Activated T-helper 17 cell treated with anti-CD3 and anti-CD28 coated beads, Interleukin-2, amount 50 U/mL, for 72 hours (primary cell): ENCODE measurements around the gene CCT7. TPM values are rescaled to one million over a fixed set of nuclear protein-coding genes. Genes with fewer than 3 reads are reported as not detected.

ENCODE experiments used
- ATAC-seq: fragments of 150-1000 bp; cut with Tn5 transposase; replicated peaks from 2 replicates; pipeline ENCODE4 v1.10.0; 2021; ENCODE audit warnings: mild to moderate bottlenecking, moderate library complexity
- H3K27ac Mint-ChIP-seq: one replicate; pipeline ENCODE4 v1.8.0; 2022; ENCODE audit warnings: mixed read lengths
- H3K27me3 Mint-ChIP-seq: one replicate; pipeline ENCODE4 v1.8.0; 2022; ENCODE audit warnings: mixed read lengths
- H3K36me3 Mint-ChIP-seq: one replicate; pipeline ENCODE4 v1.8.0; 2022; ENCODE audit warnings: low read depth, mild to moderate bottlenecking, mixed read lengths
- H3K4me1 Mint-ChIP-seq: one replicate; pipeline ENCODE4 v1.8.0; 2022; ENCODE audit warnings: mixed read lengths
- H3K4me3 Mint-ChIP-seq: one replicate; pipeline ENCODE4 v1.8.0; 2022; ENCODE audit warnings: mild to moderate bottlenecking, mixed read lengths
- H3K9me3 Mint-ChIP-seq: one replicate; pipeline ENCODE4 v1.8.0; 2022; ENCODE audit warnings: mixed read lengths
- total RNA-seq, 2 donors: library from RNA; stranded (reverse); gene quantifications; one replicate each; pipeline ENCODE4 v1.2.3, GENCODE V29; 2022

The CCT7 gene
- total RNA-seq, 2 donors from 2014 or later = 317 to 592 TPM

DNA sequence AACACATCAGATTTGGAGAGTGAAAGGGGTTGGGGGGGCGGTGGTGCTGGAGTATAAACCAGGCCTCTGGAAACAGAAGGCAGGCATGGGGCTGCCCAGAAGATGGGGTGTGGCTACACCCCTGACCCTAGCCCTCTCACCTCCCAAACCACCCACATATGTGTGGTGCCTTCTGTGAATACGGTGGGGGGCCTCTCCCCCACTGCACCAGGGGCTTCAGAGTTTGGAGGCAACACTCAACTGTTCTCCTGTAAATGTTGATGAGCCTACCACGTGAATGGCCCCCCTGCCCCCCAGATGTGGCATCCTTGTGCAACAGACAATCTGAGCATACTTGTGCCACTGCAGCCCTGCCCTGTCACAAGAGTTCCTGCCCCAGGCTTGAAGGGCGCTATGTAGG lies 30.7 kb downstream of the CCT7 start:
- no peaks in the 10 kb centered on the region for H3K27me3 Mint-ChIP-seq
- no peaks in the 10 kb centered on the region for H3K9me3 Mint-ChIP-seq
- no peak overlapping the region for H3K4me3 Mint-ChIP-seq
- H3K27ac Mint-ChIP-seq = no peak overlapping the region
- peaks cover 35% of the 10 kb centered on the region for H3K36me3 Mint-ChIP-seq
- peaks cover 17% of the 10 kb centered on the region for H3K4me1 Mint-ChIP-seq
- ATAC-seq = no peak

GRCh38 chr2:73265298-73266060 lies 31.4 kb downstream of the CCT7 start:
- peaks cover 21% of the 10 kb centered on the region for H3K4me1 Mint-ChIP-seq
- H3K4me3 Mint-ChIP-seq = no peak overlapping the region
- H3K9me3 Mint-ChIP-seq = no peaks in the 10 kb centered on the region
- H3K27ac Mint-ChIP-seq = no peak overlapping the region
- peaks cover 33% of the 10 kb centered on the region for H3K36me3 Mint-ChIP-seq
- H3K27me3 Mint-ChIP-seq = no peaks in the 10 kb centered on the region
- no peak for ATAC-seq

DNA sequence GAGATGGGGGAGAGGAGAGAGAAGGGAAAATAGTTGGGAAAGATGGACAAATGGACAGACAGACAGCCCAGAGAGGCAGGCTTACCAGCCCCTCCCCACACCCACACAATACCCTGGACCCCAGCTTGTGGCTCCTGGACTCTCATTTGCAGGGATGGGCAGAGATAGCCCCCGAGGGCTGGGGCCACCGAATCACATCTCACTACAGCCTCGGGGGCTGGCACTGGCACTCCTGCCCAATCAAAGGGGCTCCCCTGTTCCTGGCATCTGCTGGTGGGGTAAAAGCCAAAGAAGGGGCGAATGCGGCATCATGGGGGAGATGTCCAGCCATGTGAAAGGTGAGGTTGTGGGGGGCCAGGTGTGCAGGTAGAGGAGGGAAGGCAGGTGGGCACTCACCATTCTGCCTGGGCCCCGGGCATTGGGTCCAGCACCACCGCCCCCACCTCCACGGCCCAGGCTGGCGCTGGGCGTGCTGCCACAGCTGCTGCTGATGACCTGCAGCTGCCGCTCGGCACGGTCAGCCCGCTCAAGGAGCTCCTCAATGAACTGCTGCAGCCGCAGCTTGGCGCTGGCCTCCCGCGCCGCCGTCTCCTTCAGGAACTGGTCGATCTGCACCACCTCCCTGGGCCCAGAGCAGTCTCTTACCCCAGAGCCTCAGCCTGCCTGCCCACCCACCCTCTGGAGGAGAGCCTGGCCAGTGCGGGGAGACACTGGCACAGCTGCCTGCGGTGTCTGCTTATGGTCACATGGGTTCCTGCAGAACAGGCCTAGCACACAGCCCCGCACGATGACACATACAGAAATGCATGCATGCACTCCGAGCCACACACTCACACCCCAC lies 32.2 kb downstream of the CCT7 start:
- no peak overlapping the region for H3K27ac Mint-ChIP-seq
- no peaks in the 10 kb centered on the region for H3K27me3 Mint-ChIP-seq
- peaks cover 21% of the 10 kb centered on the region for H3K4me1 Mint-ChIP-seq
- peaks cover 33% of the 10 kb centered on the region for H3K36me3 Mint-ChIP-seq
- H3K4me3 Mint-ChIP-seq = no peak overlapping the region
- no peaks in the 10 kb centered on the region for H3K9me3 Mint-ChIP-seq
- no peak for ATAC-seq

DNA sequence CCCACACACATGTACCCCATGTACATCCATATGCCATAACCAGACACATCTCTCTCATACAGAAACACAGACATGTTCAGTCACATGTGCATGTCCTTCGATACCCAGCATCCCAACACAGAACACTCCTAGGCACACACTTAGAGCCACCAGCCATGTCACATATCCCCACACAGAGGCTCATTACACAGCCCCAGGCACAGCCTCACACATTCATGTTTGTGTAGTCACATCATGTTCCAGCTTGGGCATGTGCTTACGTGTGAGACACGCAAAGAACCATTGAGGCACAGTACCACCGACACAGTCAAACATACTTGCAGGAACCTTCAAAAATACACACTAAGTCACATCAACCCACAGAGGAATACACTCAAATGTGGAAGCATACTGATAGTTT lies 32.9 kb downstream of the CCT7 start:
- no peak overlapping the region for H3K4me3 Mint-ChIP-seq
- H3K9me3 Mint-ChIP-seq = no peaks in the 10 kb centered on the region
- H3K4me1 Mint-ChIP-seq = peaks cover 21% of the 10 kb centered on the region
- H3K27ac Mint-ChIP-seq = no peak overlapping the region
- H3K36me3 Mint-ChIP-seq = peaks cover 27% of the 10 kb centered on the region
- H3K27me3 Mint-ChIP-seq = no peaks in the 10 kb centered on the region
- ATAC-seq = no peak

DNA sequence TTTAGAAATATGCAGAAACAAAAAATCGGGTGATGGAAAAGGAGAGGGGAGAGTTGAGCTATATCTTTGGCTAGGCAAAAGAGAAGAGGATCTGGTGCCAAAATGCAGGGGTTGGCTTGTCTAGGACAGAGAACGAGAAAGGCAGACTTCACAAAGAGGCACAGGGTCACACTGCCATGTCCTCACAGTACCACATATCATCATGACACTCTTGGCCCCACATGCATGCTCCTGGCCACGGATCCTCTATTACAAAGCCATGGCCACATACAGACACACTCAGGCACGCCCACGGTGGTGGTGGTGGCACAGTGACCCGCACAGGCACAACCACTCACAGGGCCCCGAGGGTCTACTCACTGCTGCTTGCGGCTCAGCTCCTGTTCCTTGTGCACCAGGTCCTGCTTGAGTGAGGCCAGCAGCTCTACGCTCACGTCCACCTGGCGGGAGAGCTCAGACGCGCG lies 34.3 kb downstream of the CCT7 start:
- H3K4me3 Mint-ChIP-seq = peak overlapping the region; percentile 72
- peaks cover 21% of the 10 kb centered on the region for H3K4me1 Mint-ChIP-seq
- H3K9me3 Mint-ChIP-seq = no peaks in the 10 kb centered on the region
- peak overlapping the region; percentile 68 for H3K27ac Mint-ChIP-seq
- H3K27me3 Mint-ChIP-seq = no peaks in the 10 kb centered on the region
- no peak for ATAC-seq
- peaks cover 22% of the 10 kb centered on the region for H3K36me3 Mint-ChIP-seq

- peak overlapping the region; percentile 72 for H3K4me3 Mint-ChIP-seq
- no peak overlapping the region for H3K27ac Mint-ChIP-seq
- no peaks in the 10 kb centered on the region for H3K27me3 Mint-ChIP-seq
- peaks cover 21% of the 10 kb centered on the region for H3K4me1 Mint-ChIP-seq
- H3K36me3 Mint-ChIP-seq = peaks cover 18% of the 10 kb centered on the region
- no peaks in the 10 kb centered on the region for H3K9me3 Mint-ChIP-seq
- peak; percentile 95 for ATAC-seq
These were observed 35.0 kb downstream of the CCT7 start for GRCh38 chr2:73268830-73269685.

DNA sequence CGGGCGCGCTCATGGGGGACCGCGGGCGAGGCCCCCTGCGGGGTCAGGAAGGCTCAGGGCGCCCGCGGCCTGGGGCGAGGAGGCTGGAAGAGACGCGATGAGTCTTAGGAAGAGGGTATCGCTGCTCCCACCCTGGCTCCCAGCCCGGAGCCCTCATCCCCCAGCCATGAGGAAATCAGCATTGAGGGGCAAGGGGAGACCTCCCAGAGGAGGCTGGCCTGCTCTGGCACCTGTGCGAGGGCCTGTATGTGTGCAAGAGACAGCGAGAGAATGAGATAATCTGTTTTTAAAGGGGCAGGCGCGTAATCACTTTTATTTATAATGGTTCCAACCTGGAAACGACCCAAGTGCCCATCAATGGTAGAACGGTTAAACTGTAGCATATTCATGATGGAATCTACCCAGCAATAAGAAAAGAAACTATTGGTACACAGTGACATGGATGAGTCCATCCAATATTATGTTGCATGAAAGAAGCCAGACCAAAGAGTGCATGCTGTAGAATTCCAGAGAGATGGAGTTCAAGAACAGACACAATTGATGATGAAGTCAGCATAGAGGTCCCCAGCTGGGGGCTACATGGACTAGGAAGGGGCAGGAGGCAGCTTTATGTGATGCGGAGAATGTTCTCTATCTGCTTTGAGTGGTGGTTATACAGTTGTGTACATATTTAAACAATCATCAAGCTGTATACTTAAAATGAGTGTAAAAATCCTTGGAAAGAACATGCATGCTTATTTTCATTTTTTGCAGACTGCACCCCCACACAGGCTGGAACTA lies 35.8 kb downstream of the CCT7 start:
- Mint-ChIP-seq H3K27me3 (no peaks in the 10 kb centered on the region), H3K4me3 (peak overlapping the region; percentile 36), H3K36me3 (peaks cover 11% of the 10 kb centered on the region), H3K27ac (no peak overlapping the region), H3K9me3 (no peaks in the 10 kb centered on the region), H3K4me1 (peaks cover 21% of the 10 kb centered on the region)
- no peak for ATAC-seq

GRCh38 chr2:73272270-73272669 lies 38.2 kb downstream of the CCT7 start:
- H3K27me3 Mint-ChIP-seq = no peaks in the 10 kb centered on the region
- no peak overlapping the region for H3K4me3 Mint-ChIP-seq
- H3K36me3 Mint-ChIP-seq = peaks cover 17% of the 10 kb centered on the region
- ATAC-seq = no peak
- no peaks in the 10 kb centered on the region for H3K9me3 Mint-ChIP-seq
- no peak overlapping the region for H3K27ac Mint-ChIP-seq
- H3K4me1 Mint-ChIP-seq = peaks cover 15% of the 10 kb centered on the region

DNA sequence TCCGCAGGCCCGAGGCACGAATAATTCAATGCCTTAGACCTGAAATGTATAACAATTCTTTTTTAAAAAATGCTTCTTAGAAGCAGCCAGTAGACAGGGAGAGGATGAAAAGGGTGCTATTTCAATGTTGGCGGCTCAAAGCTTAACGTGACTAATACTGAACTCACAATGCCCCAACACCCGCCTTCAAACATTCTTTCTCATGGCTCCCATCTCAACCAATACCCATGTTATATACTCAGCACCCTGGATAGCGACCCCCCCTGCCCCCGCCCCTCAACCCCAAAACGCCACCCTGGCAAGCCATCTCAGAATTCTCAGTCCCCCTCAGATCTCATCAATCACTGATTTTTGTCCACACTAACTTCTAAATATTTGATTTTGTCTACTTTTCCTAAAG lies 45.7 kb downstream of the CCT7 start:
- Mint-ChIP-seq H3K9me3 (no peaks in the 10 kb centered on the region), H3K4me1 (peaks cover 23% of the 10 kb centered on the region), H3K36me3 (peaks cover 24% of the 10 kb centered on the region), H3K27ac (no peak overlapping the region), H3K4me3 (no peak overlapping the region), H3K27me3 (no peaks in the 10 kb centered on the region)
- ATAC-seq = no peak

GRCh38 chr2:73281244-73281643 lies 47.1 kb downstream of the CCT7 start:
- Mint-ChIP-seq H3K4me1 (peaks cover 27% of the 10 kb centered on the region), H3K27ac (no peak overlapping the region)
- ATAC-seq = no peak

GRCh38 chr2:73282924-73283544 lies 48.9 kb downstream of the CCT7 start:
- peak overlapping the region; percentile 81 for H3K4me3 Mint-ChIP-seq
- peaks cover 27% of the 10 kb centered on the region for H3K4me1 Mint-ChIP-seq
- no peaks in the 10 kb centered on the region for H3K9me3 Mint-ChIP-seq
- no peak for ATAC-seq
- H3K27ac Mint-ChIP-seq = peak overlapping the region; percentile 48
- peaks cover 11% of the 10 kb centered on the region for H3K36me3 Mint-ChIP-seq
- no peaks in the 10 kb centered on the region for H3K27me3 Mint-ChIP-seq

More at GRCh38 chr2:73281244-73281643, 47.1 kb downstream of the CCT7 start:
- Mint-ChIP-seq H3K27me3 (no peaks in the 10 kb centered on the region), H3K9me3 (no peaks in the 10 kb centered on the region), H3K36me3 (peaks cover 22% of the 10 kb centered on the region), H3K4me3 (no peak overlapping the region)

GRCh38 chr2:73283545-73284295 lies 49.6 kb downstream of the CCT7 start:
- Mint-ChIP-seq H3K27ac (peak overlapping the region; percentile 48), H3K36me3 (peaks cover 11% of the 10 kb centered on the region), H3K27me3 (peaks cover 6% of the 10 kb centered on the region), H3K9me3 (no peaks in the 10 kb centered on the region), H3K4me3 (peak overlapping the region; percentile 81), H3K4me1 (peaks cover 26% of the 10 kb centered on the region)
- ATAC-seq = peak; percentile 54
